Epithelial cell of proximal tubule (primary cell): Measurements from ENCODE around the gene HIP1. TPM values are rescaled to one million over a fixed set of nuclear protein-coding genes. Genes with fewer than 3 reads are reported as not detected.
"Not testable (repeated sequence)": the region's sequence is repeated elsewhere in the genome, so short reads cannot be mapped to it uniquely, and the experiment has no call there.

Experiments used
- DNase-seq: peaks from one replicate; pipeline ENCODE4 v3.0.0-alpha.2; 2011; ENCODE audit warnings: low read depth
- H3K4me3 ChIP-seq: 2 replicates; pipeline ENCODE4 v1.5.1; 2011; ENCODE audit warnings: low read depth, mild to moderate bottlenecking, low read length
- CTCF ChIP-seq: conservative IDR thresholded peaks from 2 replicates; pipeline ENCODE4 v1.5.1; 2012; ENCODE audit warnings: low read depth, mild to moderate bottlenecking, low read length
- total RNA-seq: library from RNA; depleted of rRNA; stranded (reverse); fragments of >200 nt; gene quantifications from 2 replicates; pipeline ENCODE4 v1.2.3, GENCODE V29; 2015

The HIP1 gene
- total RNA-seq, 1 donor from 2014 or later = 10.6 TPM

DNA sequence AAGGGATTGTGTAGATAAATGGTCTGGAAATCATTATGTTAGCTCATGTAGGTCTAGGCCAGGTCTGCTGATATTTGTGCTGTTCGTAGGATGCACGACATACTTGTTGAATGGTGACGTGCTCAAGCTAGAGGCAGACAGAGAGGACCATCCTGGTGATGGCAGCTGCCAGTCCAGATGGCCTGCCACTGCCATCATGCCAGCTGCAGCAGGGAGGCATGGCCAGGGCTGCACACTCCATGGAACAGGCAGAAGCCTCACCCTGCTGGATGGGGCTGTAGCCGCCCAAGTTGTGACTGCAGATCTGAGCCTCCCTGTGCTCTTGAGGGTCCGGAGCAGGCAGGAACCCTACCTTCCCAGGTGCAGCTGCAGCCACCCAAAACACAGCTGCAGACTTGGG, 166.3 kb downstream of the HIP1 start:
- no peak overlapping the region for H3K4me3 ChIP-seq
- no peak for TF ChIP-seq CTCF
- DNase-seq = no peak

DNA sequence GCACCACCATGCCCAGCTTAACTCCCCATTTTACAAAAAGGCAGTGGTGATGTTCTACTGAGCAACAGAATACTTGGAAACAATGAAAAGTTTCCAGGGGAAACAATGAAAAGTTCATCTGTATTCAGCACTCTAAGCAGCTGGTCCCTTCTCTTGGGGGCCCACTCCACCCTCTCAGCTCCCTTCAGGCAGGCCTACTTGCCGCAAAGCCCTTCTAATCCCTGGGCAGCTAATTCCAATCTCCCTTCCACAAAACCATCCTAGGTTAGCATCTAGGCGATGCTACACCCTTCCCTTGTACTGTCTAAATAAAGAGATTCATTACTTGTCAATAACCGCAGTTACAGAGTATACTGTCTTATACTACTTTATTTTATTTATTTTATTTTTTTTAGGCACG, 167.5 kb downstream of the HIP1 start:
- H3K4me3 ChIP-seq = no peak overlapping the region
- no peak for DNase-seq
- TF ChIP-seq CTCF = no peak

- not testable (repeated sequence) for H3K4me3 ChIP-seq, DNase-seq
Measured at GRCh38 chr7:75569629-75570282, 169.0 kb downstream of the HIP1 start.

GRCh38 chr7:75567948-75568595, 170.7 kb downstream of the HIP1 start:
- H3K4me3 ChIP-seq = no peak overlapping the region
- no peak for TF ChIP-seq CTCF
- no peak for DNase-seq

DNA sequence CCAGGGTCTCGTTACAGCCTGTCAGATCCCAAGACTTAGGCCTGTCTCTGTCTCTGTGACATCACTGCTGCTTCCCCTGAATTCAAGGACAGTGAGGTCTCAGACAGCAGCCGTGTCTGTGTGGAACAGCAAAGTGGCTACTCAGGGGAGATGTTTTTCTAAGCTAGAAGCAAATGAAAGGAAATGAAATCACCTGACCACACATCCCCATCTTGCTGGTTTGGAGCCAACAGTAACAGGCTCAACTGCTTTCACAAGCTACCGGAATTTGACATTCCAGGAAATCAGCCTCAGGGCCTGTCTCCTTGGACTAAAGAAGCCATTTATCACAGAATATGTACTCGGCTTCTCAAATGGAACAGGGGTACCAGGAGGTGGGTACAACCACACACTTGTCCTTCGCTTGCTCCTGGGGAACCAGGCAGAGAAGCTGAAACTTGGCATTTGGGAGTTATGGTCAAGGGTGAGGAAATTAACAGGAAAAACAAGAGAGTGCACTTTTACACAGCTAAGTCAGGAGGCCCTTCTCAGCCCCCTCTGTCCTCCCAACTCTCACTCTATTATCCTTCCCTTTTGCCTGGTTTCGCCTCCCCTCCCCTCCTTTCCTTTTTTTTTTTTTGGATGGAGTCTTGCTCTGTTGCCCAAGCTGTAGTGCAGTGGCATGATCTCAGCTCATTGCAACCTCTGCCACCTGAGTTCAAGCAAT, 173.5 kb downstream of the HIP1 start:
- peak; percentile 78 for DNase-seq
- no peak overlapping the region for H3K4me3 ChIP-seq
- no peak for TF ChIP-seq CTCF

- no peak for DNase-seq
- no peak for TF ChIP-seq CTCF
- H3K4me3 ChIP-seq = no peak overlapping the region
Measured at GRCh38 chr7:75563171-75563570, 175.6 kb downstream of the HIP1 start.

DNA sequence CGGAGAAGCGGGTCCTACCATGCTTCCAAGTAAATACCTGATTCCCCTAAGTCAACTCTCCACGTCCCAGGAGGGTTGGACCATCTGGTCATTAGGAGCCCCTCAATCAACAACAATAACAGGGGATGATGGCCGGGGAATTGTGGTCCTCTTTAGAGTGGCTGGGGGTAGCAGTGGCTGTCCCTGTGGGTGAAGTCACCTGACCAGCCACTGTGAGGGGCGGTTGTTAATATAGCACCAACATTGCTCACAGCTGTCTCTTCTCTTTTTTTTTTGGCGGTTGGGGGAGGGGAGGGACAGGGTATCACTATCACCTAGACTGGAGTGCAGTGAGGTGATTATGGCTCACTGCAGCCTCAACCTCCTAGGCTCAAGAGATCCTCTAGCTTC, 178.8 kb downstream of the HIP1 start:
- TF ChIP-seq CTCF = no peak
- no peak overlapping the region for H3K4me3 ChIP-seq
- no peak for DNase-seq
